HEK293T (cell line): ENCODE data around the gene BCL7A.

Source experiments
- ARNT ChIP-seq: fragments of 450-650 bp; IDR thresholded peaks from 2 replicates; pipeline ENCODE4 v1.6.1; 2017; ENCODE audit warnings: mild to moderate bottlenecking
- BHLHE40 ChIP-seq: fragments of 450-650 bp; IDR thresholded peaks from 2 replicates; pipeline ENCODE4 v1.6.1; 2016; ENCODE audit warnings: mild to moderate bottlenecking, moderate library complexity, borderline replicate concordance
- CTBP1 ChIP-seq: fragments of 450-650 bp; IDR thresholded peaks from 2 replicates; pipeline ENCODE4 v1.6.1; 2016; ENCODE audit warnings: borderline replicate concordance
- FOXA1 ChIP-seq: fragments of 450-650 bp; IDR thresholded peaks from 2 replicates; pipeline ENCODE4 v1.6.1; 2016; ENCODE audit warnings: mild to moderate bottlenecking
- FOXK2 ChIP-seq: fragments of 450-650 bp; IDR thresholded peaks from 2 replicates; pipeline ENCODE4 v1.6.1; 2016; ENCODE audit warnings: mild to moderate bottlenecking
- FOXM1 ChIP-seq: fragments of 450-650 bp; IDR thresholded peaks from 2 replicates; pipeline ENCODE4 v1.6.1; 2017; ENCODE audit warnings: mild to moderate bottlenecking, borderline replicate concordance
- HDGF ChIP-seq: fragments of 450-650 bp; IDR thresholded peaks from 2 replicates; pipeline ENCODE4 v1.6.1; 2017; ENCODE audit warnings: antibody characterized with exemption, borderline replicate concordance
- SP1 ChIP-seq: fragments of 450-650 bp; IDR thresholded peaks from 2 replicates; pipeline ENCODE4 v1.6.1; 2017
- SUZ12 ChIP-seq: fragments of 450-650 bp; IDR thresholded peaks from 2 replicates; pipeline ENCODE4 v1.6.1; 2016; ENCODE audit warnings: mild to moderate bottlenecking
- TARDBP ChIP-seq: fragments of 450-650 bp; IDR thresholded peaks from 2 replicates; pipeline ENCODE4 v1.6.1; 2016
- ZNF384 ChIP-seq: fragments of 450-650 bp; IDR thresholded peaks from 2 replicates; pipeline ENCODE4 v1.6.1; 2016
- TF ChIP-seq, protein P1 (sequence below): fragments of 450-650 bp; IDR thresholded peaks from 2 replicates; pipeline ENCODE4 v1.6.1; 2016

DNA sequence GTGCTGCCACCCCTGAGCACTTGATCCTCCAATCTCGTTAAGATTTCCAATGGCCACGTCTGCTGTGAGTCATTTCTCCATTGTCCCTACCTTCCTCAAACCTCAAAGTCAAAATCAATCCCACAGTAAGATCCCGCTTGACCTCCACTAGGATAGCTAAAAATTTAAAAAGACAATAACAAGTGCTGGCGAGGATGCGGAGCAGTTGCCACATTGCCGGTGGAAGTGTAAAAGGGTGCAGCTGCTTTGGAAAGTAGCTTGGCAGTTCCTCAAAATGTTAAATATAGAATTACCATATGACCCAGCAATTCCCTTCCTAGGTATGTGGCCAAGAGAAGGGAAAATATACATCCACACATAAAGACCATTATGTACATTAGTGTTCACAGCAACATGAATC, 9.5 kb upstream of the BCL7A start:
- TF ChIP-seq SUZ12 (no peak), ARNT (no peak), BHLHE40 (no peak), FOXA1 (no peak), SP1 (no peak), TARDBP (no peak), CTBP1 (no peak), FOXM1 (no peak), ZNF384 (no peak), FOXK2 (no peak), HDGF (no peak)
- TF ChIP-seq, protein P1, sequence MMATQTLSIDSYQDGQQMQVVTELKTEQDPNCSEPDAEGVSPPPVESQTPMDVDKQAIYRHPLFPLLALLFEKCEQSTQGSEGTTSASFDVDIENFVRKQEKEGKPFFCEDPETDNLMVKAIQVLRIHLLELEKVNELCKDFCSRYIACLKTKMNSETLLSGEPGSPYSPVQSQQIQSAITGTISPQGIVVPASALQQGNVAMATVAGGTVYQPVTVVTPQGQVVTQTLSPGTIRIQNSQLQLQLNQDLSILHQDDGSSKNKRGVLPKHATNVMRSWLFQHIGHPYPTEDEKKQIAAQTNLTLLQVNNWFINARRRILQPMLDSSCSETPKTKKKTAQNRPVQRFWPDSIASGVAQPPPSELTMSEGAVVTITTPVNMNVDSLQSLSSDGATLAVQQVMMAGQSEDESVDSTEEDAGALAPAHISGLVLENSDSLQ, result no peak
